ENCODE measurements around the gene C10orf90.

DNA sequence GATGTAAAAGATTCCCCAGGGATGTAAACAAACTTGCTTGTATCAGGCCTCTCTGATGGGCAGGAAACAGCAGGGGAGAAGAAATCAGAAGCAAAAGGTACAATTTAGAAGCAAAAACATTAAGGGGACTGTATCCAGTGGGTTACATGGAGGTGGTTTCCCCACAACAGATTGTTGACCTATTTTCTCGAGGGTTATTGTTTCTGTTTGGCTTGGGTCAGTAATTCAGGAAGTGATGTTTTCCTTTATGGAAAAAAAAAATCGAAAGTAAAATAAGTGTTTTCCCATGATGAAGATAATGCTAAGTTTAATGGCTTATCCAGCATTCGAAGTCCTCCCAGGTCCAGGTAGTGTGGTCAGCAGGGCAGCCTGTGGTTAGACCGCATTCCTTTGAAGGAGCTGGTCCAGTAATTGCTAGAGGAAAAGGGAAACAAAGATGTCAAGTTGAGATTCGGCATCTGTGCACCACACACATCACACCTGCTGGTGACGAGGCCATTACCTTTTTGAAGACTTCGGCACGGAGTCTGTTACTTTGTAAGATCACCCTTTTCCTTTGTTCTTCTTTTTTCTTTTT lies 244.9 kb downstream of the C10orf90 start:
- TF ChIP-seq POLR2AphosphoS5 (IDR thresholded peaks at IDR 0.05; ENCODE audit: borderline replicate concordance, low read depth, low read length) (no peak), EZH2 (IDR thresholded peaks at IDR 0.05) (no peak)
